Stromal cell of bone marrow (primary cell): Measurements from ENCODE around the gene ZNF678.
"Not testable (repeated sequence)": the region's sequence is repeated elsewhere in the genome, so short reads cannot be mapped to it uniquely, and the experiment has no call there.

ENCODE experiments used
- DNase-seq: peaks from one replicate; pipeline ENCODE4 v3.0.0-alpha.2; 2012; ENCODE audit warnings: low read depth

Gene ZNF678

DNA sequence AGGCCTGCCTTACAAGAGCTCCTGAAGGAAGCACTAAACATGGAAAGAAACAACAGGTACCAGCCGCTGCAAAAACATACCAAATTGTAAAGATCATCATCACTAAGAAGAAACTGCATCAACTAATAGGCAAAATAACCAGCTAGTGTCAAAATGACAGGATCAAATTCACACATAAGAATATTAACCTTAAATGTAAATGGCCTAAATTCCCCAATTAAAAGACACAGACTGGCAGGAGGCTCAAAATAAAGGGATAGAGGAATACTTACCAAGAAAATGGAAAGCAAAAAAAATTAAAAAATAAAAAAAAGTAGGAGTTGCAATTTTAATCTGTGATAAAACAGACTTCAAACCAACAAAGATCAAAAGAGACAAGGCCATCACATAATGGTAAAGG, 11.5 kb upstream of the ZNF678 start:
- DNase-seq: not testable (repeated sequence)

DNA sequence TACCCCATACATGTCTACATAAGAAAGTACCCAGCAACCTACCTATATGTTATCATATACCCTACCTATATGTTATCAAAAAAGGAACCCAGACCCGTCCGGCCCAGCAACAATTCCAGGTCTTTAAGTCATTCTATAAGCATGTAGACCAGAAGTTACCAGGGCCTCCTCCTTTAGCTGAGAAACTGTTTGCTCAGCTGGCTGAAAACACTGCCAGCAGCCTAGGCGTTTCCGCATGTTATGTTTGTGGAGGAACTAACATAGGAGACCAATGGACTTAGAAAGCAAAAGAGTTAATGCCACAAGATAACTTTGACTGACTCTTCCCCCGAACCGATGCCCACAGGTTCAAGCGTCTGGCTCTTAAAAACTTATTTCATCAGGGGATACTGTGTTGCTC, 7.1 kb upstream of the ZNF678 start:
- DNase-seq: no peak

DNA sequence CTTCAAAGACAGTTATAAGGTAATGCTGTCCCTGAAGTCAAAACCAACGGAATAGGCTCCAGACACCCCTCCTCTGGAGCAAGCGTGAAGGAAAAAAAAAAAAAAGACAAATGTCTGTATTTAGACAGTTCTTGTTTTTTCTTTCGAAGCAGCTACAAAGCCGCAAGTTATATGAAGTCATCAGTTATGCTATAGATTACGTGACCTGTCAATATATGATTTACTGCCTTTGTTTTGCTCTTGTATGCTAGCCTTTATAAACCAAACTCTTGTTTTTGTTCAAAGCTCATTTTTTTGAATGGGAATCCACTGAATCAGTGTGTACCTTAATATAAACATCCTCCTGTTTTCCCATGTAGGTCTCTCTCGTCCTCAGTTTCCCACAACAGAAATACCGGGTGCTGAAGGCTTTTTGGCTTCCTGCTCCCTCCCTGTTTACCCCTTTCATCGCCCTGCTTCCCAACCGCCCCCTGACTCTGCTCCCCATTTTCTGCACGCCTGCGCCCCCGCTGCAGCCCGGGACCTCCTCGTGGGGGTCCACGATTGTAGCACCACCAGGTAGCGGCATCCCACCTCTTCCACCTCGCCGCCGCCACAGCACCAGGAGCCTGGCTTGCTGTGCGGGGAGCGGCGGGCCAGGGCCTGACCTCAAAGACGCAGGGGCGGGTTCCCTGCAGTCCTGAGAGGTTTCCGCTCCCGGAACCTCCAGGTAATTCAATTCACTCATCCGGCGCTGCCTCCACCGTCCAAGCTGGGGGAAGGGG, 5.2 kb upstream of the ZNF678 start:
- no peak for DNase-seq

DNA sequence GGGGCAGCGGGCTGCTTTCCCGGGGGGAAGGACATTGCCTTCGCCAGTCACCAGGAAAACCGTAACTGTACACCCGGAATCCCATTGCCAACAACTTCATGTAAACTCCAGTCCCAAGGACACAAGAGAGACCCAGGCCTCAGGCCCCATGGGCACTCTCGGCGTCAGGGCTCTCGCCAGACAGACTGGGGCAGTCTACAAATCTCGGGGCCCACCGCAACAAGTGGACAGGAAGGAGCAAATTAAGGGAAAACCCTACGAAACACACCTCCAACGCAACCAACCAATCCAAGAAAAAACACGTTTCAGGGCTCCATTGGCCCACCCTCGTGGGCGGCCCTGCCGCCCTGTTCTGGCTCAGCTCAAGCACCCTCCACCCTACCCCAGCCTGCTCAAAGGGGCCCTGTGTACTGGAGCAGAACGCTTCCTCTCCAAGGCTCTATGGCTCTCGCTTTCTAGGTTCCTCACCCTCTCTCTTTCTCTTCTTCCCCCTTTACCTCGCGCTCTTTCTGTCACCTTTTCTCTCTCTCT, 4.6 kb upstream of the ZNF678 start:
- DNase-seq: no peak

DNA sequence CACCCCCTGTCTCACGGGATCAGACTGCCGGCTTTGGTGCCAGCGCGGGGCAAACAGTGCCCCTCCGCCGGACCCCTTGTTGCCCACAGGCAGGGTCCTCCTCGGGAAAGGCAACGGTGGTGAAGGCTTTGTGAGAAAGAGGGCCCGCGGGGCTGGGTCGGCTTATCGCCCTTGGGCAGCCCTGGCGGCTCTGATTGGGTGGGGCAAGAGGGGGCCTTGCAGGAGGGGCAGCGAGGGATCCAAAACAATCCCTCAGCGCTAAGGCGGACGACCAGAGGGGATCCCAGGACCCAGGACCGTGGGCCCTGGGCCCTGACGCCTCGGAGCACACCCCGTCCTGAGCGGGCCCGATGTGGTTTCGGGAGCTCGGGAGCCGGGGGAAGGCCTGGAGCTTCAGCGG, 3.9 kb upstream of the ZNF678 start:
- DNase-seq: no peak

DNA sequence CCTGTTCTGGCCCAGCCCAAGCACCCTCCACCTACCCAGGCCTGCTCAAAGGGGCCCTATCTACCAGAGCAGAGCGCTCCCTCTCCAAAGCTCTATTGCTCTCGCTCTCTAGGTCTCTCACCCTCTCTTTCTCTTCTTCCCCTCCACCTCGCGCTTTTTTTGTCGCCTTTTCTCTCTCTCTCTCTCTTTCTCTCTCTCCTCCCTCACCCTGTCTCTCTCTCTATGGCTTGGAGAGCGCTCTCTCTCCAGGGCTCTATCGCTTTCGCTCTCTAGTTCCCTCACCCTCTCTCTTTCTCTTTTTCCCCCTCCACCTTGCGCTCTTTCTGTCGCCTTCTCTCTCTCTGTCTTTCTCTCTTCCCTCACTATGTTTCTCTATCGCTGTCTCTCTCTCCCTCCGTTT, 3.4 kb upstream of the ZNF678 start:
- no peak for DNase-seq

DNA sequence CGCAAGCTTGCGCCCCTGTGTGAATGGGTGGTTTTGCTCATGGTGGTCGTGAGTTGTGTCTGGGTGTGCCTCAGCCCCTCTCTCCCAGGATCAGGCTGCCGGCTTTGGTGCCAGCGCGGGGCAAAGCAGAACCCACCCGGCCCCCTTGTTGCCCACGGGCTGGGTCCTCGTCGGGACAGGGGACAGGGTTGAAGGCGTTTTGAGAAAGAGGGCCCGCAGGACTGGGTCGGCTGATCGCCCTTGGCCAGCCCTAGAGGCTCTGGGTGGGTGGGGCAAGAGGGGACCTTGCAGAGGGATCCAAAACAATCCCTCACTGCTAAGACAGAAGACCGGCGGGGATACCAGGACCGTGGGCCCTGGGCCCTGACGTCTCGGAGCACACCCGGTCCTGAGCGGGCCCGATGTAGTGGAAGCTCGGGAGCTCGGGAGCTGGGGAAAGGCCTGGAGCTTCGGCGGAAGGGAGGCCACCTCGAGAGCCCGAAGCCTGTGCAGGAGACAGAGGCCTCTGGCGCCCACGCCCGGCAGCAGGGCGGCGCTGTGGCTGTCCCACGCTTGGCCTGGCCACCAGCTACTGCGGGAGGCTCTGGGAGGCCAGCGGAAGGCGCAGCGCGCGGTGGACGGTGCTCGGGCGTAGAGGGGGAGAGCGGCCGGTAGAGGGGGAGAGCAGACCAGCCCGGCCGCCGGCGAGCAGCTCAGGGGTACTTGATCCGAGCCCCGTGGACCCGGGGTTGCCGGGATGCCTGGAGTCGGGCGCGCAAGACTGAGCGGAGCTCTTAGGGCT, 2.8 kb upstream of the ZNF678 start:
- no peak for DNase-seq

DNA sequence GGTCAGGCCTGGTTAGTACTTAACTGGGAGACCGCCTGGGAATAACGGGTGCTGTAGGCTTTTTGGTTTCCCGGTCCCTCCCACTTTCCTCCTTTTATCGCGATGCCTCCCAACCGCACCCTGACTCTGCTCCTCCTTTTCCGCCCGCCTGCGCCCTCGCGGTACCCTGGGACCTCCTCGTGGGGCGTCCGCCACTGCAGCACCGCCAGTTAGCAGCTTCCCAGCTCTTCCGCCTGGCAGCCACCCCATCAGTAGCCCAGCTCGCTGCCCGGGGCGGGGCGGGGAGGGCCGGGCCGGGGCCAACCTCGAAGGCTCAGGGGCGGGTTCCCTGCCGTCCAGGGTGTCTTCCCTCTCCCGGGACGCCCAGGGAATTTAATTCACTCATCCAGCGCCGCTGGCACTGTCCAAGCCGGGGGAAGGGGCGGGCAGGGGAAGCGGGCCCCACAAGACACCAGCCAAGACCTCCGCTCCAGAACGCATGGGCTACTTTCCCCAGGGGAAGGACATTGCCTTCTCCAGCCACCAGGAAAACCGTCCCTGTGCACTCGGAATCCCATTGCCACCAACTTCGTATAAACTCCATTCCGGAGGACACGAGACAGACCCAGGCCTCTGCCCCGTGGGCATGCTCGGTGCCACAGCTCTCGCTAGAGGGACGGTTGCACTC, 2.0 kb upstream of the ZNF678 start:
- no peak for DNase-seq

DNA sequence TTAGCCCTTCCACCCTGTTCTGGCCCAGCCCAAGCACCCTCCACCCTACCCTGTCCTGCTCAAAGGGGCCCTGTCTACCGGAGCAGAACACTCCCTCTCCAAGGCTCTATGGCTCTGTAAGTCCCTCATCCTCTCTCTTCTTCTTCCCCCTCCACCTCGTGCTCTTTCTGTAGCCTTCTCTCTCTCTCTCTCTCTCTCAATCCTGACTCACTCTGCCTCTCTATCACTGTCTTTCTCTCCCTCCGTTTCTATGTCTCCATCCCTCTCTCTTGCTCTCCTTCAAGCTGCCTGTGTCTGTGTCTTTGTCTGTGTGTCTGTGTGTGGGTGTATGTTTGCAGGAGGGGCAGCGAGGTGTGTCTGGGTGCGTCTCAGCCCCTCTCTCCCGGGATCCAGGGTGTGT, 1.3 kb upstream of the ZNF678 start:
- DNase-seq: no peak

DNA sequence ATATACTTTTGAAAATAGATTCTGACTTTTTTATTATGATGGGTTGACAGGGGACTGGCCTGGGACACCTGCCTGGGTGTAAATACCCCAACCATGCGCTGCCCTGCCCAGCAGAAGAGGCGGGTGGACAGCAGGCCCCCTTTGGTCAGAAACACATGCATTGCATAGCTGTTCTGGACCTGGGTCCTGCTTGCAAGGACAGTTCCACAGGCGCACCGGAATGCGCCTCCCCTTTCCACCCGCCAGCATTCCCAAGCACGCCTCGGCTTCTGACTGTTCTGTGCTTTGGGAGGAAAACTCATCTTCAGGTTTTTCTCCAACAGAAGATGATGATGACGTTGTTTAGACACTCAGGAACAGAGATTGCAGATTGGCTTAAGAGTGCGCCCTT, 428 bp upstream of the ZNF678 start:
- no peak for DNase-seq

DNA sequence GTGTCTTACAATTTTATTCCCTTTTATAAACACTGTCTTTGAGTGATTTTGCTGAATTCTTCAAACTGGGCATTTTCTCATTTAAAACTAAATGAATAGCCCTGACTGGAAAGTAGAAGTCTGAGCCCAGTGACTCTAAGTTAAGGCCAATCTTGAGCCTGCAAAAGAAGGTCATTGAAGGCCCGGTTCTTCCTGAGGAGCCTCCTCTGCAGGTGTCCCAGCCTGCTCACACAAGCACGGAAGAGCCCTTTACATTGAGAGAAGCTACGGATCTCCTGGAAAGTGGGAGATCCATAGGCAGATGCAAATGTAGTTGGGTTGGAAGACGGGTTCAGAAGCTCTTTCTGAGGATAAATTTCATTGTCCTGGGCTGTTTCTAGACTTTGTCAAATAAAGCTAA, 3.9 kb downstream of the ZNF678 start:
- DNase-seq: no peak

DNA sequence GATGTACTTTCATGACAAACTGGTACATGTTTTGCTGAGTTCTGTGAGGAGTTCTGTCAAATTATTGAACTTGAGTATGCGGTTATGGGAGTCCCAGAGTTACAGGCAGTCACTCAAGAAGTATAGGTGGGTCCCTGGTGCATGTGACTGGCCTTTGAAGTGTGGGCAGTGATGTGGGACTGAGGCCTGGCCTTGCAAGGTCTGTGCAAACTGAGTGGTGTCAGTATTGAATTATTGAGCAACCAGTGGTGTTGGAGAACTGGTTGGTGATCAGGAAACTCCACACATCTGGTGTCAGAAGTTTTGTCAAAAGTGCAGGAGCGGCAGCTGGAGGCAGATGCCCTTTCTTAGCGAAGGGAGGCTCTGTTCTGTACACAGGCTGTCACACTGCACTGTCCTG, 5.2 kb downstream of the ZNF678 start:
- DNase-seq: no peak

DNA sequence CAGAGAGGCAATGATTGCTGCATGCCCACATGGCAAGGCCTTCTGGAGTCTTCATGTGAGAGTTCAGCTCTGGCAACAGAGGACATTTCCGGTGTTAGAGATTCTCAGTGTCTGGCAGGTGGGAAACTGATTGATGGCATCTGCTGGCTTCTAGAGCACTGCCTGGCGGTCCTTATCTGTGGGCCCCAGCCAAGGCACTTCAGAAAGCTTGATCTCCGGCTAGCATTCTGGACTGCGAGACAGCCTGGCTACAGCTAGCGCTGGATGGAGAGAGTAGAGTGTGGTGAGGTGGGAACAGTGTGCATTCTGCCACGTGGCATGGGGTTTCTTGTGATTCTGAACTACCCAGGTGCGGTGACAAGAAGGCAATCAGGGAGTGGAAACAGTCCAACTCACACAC, 9.4 kb downstream of the ZNF678 start:
- DNase-seq: no peak

DNA sequence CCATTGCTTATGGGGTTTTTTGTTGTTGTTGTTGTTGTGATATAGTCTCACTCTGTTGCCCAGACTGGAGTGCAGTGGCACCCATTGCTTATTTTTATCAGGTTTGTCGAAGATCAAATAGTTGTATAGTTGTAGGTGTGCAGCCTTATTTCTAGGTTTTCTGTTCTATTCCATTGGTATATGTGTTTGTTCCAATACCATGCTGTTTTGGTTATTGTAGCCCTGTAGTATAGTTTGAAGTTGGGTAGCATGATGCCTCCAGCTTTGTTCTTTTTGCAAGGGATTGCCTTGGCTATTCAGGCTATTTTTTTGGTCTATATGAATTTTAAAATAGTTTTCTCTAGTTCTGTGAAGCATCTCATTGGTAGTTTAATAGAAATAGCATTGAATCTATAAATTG, 11.6 kb downstream of the ZNF678 start:
- DNase-seq: no peak

DNA sequence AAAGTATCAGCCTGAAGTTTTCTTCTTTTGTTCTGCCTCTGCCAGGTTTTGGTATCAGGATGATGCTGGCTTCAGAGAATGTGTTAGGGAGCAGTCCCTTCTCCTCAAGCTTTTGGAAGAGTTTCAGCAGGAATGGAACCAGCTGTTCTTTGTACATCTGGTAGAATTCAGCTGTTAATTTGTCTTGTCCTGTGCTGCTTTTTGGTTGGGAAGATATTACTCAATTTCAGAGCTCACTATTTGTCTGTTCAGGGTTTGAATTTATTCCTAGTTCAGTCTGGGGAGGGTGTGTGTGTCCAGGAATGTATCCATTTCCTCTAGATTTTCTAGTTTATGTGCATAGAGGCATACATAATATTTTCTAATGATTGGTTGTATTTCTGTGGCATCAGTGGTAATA, 12.8 kb downstream of the ZNF678 start:
- no peak for DNase-seq

DNA sequence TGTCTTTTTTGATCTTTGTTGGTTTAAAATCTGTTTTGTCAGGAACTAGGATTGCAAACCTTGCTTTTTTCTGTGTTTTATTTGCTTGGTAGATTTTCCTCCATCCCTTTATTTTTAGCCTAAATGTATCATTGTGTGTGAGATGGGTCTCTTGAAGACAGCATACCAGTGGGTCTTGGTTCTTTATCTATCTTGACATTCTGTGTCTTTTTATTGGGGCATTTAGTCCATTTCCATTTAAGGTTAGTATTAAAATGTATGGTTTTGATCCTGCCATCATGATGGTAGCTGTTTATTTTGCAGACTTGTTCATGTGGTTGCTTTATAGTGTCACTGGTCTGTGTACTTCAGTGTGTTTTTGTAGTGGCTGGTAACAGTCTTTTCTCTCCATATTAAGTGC, 14.1 kb downstream of the ZNF678 start:
- no peak for DNase-seq

DNA sequence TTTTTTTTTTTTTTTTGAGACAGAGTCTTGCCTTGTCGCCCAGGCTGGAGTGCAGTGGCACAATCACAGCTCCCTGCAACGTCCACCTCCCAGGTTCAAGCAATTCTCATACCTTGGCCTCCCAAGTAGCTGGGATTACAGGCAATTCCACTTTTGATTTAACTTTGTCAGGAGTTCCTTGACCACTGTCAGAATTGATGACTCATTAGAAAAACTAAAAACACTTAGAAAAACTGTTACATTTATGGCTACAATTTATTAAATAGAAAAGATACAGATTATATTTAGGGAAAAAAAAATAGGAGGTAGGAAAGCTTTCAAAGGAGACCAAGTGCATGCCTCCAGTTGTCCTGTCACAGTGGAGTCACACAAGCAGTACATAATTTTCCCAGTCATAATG, 20.0 kb downstream of the ZNF678 start:
- no peak for DNase-seq

DNA sequence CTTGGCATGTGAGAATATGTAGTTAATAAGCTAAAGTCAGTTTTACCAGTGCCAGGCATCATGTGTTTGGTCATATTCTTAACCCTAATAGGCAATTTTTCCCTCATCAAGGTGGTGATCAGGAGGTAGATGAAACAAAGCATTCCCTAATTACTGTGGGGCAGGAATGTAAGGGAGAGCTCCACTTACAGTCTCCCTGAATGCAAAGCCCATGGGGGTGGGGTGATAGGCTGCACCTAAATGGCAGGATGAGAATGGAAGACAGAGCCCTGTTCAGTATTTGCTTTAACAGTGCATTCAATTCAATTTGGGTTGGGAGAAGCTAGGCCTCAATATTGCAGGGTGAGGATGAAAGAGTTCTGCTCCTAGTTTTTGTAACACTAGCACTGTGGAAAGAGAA, 23.4 kb downstream of the ZNF678 start:
- DNase-seq: no peak

DNA sequence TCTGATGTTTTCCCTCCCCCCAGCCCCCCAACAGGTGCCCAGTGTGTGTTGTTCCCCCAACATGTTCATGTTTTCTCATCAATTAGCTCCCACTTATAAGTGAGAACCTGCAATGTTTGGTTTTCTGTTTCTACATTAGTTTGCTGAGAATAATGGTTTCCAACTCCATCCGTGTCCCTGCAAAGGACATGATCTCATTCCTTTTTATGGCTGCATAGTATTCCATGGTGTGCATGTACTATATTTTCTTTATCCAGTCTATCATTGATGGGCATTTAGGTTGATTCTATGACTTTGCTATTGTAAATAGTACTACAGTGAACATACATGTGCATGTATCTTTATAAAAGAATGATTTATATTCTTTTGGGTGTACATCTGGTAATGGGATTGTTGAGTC, 24.6 kb downstream of the ZNF678 start:
- no peak for DNase-seq

DNA sequence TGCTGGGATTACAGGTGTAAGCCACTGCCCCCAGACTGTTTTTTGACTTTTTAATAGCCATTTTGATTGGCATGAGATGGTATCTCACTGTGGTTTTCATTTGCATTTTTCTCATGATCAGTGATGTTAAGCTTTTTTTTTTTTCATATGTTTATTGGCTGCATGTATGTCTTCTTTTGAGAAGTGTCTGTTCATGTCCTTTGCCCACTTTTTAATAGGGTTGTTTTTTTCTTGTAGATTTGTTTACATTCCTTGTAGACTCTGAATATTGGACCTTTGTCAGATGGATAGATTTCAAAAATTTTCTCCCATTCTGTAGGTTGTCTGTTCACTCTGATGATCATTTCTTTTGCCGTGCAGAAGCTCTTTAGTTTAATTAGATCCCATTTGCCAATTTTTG, 25.4 kb downstream of the ZNF678 start:
- DNase-seq: not testable (repeated sequence)

DNA sequence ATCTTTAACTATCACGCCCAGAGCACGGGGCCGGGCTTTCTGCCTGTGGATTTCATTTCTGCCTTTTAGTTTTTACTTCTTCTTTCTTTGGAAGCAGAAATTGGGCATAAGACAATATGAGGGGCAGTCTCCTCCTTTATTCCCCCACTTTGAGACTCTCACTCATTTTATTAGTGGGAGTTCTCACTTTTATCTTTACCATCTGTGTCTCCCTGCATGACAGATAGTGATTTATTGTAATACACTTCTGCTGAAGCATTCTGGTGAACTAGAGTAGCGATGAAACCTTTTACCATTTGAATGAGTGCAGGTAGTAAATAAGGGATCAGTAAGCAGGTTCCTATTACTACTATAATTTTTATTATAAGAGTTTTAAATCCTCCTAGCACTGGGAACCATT, 26.4 kb downstream of the ZNF678 start:
- not testable (repeated sequence) for DNase-seq

DNA sequence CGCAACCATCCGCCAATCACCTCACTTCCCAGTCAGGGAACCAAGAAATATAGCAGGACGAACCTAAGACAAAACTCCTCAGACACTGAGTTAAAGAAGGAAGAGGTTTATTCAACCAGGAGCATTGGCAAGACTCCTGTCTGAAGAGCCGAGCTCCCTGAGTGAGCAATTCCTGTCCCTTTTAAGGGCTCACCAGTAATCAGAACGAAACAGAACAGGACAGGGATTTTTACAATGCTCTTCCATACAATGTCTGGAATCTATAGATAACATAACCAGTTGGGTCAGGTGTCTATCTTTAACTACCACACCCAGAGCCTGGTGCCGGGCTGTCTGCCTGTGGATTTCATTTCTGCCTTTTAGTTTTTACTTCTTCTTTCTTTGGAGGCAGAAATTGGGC, 32.9 kb downstream of the ZNF678 start:
- DNase-seq: not testable (repeated sequence)

DNA sequence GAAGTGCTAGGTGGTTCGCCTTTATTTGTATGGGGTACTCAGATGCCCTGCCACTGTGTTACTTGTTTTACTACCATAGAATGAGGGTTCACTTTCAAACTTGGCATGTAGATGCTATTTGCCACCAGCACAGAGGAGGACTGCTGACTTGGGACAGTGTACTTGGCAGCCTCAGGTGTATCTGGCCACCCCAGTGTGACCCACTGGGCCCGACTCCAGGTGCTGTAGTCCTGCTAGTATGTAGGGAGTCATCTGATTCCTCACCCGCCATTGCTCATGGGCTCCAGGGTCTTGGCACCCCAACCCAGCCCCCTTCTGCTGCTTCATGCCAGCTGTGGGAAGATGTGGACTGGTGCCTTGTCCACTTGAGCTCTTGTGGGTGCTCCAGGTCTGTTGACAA, 40.0 kb downstream of the ZNF678 start:
- DNase-seq: no peak
